IMR-90 (cell line): Measurements from ENCODE around the gene CEP128. TPM values are rescaled to one million over a fixed set of nuclear protein-coding genes. Genes with fewer than 3 reads are reported as not detected.

Experiments
- ATAC-seq: fragments of 200-7000 bp; cut with Tn5 transposase; 2 replicates; pipeline ENCODE4 v1.9.1; 2020; ENCODE audit warnings: low read depth, mild to moderate bottlenecking, moderate library complexity
- BruUV-seq: library from RNA; stranded (reverse); fragments of 400-500 nt; replicated peaks from 2 replicates; lab custom pipeline; 2021; lab: Mats Ljungman, UMichigan
- CTCF ChIA-PET: fragments of 300-600 bp; formaldehyde crosslinking; extraction: SDS; loops from one replicate; lab custom pipeline; 2021; ENCODE audit warnings: antibody characterized with exemption; lab: Yijun Ruan, JAX
- POLR2A ChIA-PET: fragments of 300-600 bp; sonication (Branson Sonifier 250); formaldehyde crosslinking; loops from one replicate; lab custom pipeline; 2022; ENCODE audit warnings: antibody characterized with exemption; ENCODE audit not compliant: unreplicated experiment; lab: Charles Lee
- DNase-seq: peaks from one replicate; pipeline ENCODE4 v3.0.0; 2013
- H2AFZ ChIP-seq: replicated peaks from 2 replicates; pipeline ENCODE3; 2013; ENCODE audit warnings: low read length, mild to moderate bottlenecking; ENCODE audit not compliant: poor library complexity
- H2AK5ac ChIP-seq: 2 replicates; pipeline ENCODE4 v1.6.1; 2013; ENCODE audit warnings: low read depth, low read length, inconsistent platforms
- H2AK9ac ChIP-seq: replicated peaks from 2 replicates; pipeline ENCODE3; 2013; ENCODE audit warnings: mild to moderate bottlenecking, low read depth, low read length, moderate library complexity; ENCODE audit not compliant: poor library complexity
- H2BK120ac ChIP-seq: 2 replicates; pipeline ENCODE4 v1.6.1; 2013; ENCODE audit warnings: low read depth, low read length, inconsistent platforms
- H2BK15ac ChIP-seq: 3 replicates; pipeline ENCODE4 v1.6.1; 2013; ENCODE audit warnings: low read depth, low read length, inconsistent platforms
- H2BK20ac ChIP-seq: 2 replicates; pipeline ENCODE4 v1.6.1; 2013; ENCODE audit warnings: low read depth, mild to moderate bottlenecking, inconsistent platforms, low read length, moderate library complexity
- H2BK5ac ChIP-seq: 2 replicates; pipeline ENCODE4 v1.6.1; 2013; ENCODE audit warnings: mild to moderate bottlenecking, low read depth, low read length, inconsistent platforms; ENCODE audit not compliant: poor library complexity, severe bottlenecking
- H3K14ac ChIP-seq: replicated peaks from 2 replicates; pipeline ENCODE4 v1.6.1; 2013; ENCODE audit warnings: low read depth, low read length, inconsistent platforms
- H3K18ac ChIP-seq: 2 replicates; pipeline ENCODE4 v1.6.1; 2013; ENCODE audit warnings: low read depth, low read length, control low read depth
- H3K23ac ChIP-seq: 2 replicates; pipeline ENCODE4 v1.6.1; 2013; ENCODE audit warnings: low read depth, low read length, inconsistent platforms
- H3K27ac ChIP-seq: 2 replicates; pipeline ENCODE4 v1.5.1; 2013; ENCODE audit warnings: mild to moderate bottlenecking, control low read depth, low read length; ENCODE audit not compliant: insufficient read depth
- H3K27me3 ChIP-seq: 2 replicates; pipeline ENCODE4 v1.6.1; 2013; ENCODE audit warnings: low read length; ENCODE audit not compliant: control insufficient read depth, insufficient read depth
- H3K36me3 ChIP-seq: 2 replicates; pipeline ENCODE4 v1.6.1; 2013; ENCODE audit warnings: low read length, mixed read lengths; ENCODE audit not compliant: control insufficient read depth, insufficient read depth
- H3K4ac ChIP-seq: 2 replicates; pipeline ENCODE4 v1.6.1; 2013; ENCODE audit warnings: low read depth, low read length, inconsistent platforms
- H3K4me1 ChIP-seq: 2 replicates; pipeline ENCODE4 v1.6.1; 2013; ENCODE audit warnings: low read length, mixed read lengths; ENCODE audit not compliant: control insufficient read depth, insufficient read depth
- H3K4me2 ChIP-seq: 2 replicates; pipeline ENCODE4 v1.6.1; 2013; ENCODE audit warnings: low read depth, mild to moderate bottlenecking, control low read depth, low read length, moderate library complexity
- H3K4me3 ChIP-seq: 2 replicates; pipeline ENCODE4 v1.5.1; 2013; ENCODE audit warnings: low read depth, mild to moderate bottlenecking, control low read depth, low read length, moderate library complexity; ENCODE audit not compliant: insufficient read depth
- H3K56ac ChIP-seq: 2 replicates; pipeline ENCODE4 v1.6.1; 2013; ENCODE audit warnings: low read length, inconsistent platforms; ENCODE audit not compliant: insufficient read depth; ENCODE audit errors: extremely low read depth
- H3K79me1 ChIP-seq, 2 experiments: 2 replicates each; pipeline ENCODE4 v1.6.1; 2013; ENCODE audit warnings: low read length in 2 of 2, inconsistent platforms in 1 of 2, low read depth in 1 of 2
- H3K9ac ChIP-seq: 2 replicates; pipeline ENCODE4 v1.6.1; 2013; ENCODE audit warnings: low read depth, low read length, control low read depth
- H3K9me1 ChIP-seq: 2 replicates; pipeline ENCODE4 v1.6.1; 2013; ENCODE audit warnings: low read length, inconsistent platforms; ENCODE audit not compliant: insufficient read depth
- H3K9me3 ChIP-seq: 2 replicates; pipeline ENCODE4 v1.6.1; 2013; ENCODE audit warnings: low read length; ENCODE audit not compliant: control insufficient read depth, insufficient read depth
- H4K20me1 ChIP-seq: 2 replicates; pipeline ENCODE4 v1.6.1; 2013; ENCODE audit warnings: low read length, inconsistent platforms; ENCODE audit not compliant: insufficient read depth
- H4K5ac ChIP-seq: 2 replicates; pipeline ENCODE4 v1.6.1; 2013; ENCODE audit warnings: mild to moderate bottlenecking, low read depth, low read length, control low read depth
- H4K8ac ChIP-seq, 2 experiments: 2 replicates each; pipeline ENCODE4 v1.6.1; 2013; ENCODE audit warnings: low read depth in 2 of 2, low read length in 2 of 2, control low read depth in 1 of 2, inconsistent platforms in 1 of 2
- H4K91ac ChIP-seq: 2 replicates; pipeline ENCODE4 v1.6.1; 2013; ENCODE audit warnings: low read depth, low read length, inconsistent platforms; ENCODE audit not compliant: insufficient read depth
- BHLHE40 ChIP-seq: fragments of 150-350 bp; IDR thresholded peaks from 2 replicates; pipeline ENCODE4 v1.6.1; 2016; ENCODE audit warnings: mild to moderate bottlenecking, low read depth, low read length
- CEBPB ChIP-seq: IDR thresholded peaks from 2 replicates; pipeline ENCODE4 v1.6.1; 2012; ENCODE audit warnings: low read depth, low read length, improper control_type of control experiment
- CHD1 ChIP-seq: IDR thresholded peaks from 2 replicates; pipeline ENCODE4 v1.6.1; 2012; ENCODE audit warnings: low read depth, low read length, improper control_type of control experiment
- FOS ChIP-seq: fragments of 150-350 bp; IDR thresholded peaks from 2 replicates; pipeline ENCODE4 v1.6.1; 2016; ENCODE audit warnings: low read depth, low read length
- MAFK ChIP-seq: IDR thresholded peaks from 2 replicates; pipeline ENCODE4 v1.6.1; 2012; ENCODE audit warnings: low read depth, low read length, improper control_type of control experiment
- MXI1 ChIP-seq: IDR thresholded peaks from 2 replicates; pipeline ENCODE4 v1.6.1; 2012; ENCODE audit warnings: low read depth, mild to moderate bottlenecking, low read length, moderate library complexity, borderline replicate concordance
- NFE2L2 ChIP-seq: fragments of 150-350 bp; IDR thresholded peaks from 2 replicates; pipeline ENCODE4 v1.6.1; 2016; ENCODE audit warnings: low read depth, mild to moderate bottlenecking, low read length
- POLR2A ChIP-seq: IDR thresholded peaks from 2 replicates; pipeline ENCODE4 v1.6.1; 2012; ENCODE audit warnings: mild to moderate bottlenecking, low read depth, low read length
- RAD21 ChIP-seq: IDR thresholded peaks from 2 replicates; pipeline ENCODE4 v1.6.1; 2012; ENCODE audit warnings: low read length, improper control_type of control experiment
- RCOR1 ChIP-seq: IDR thresholded peaks from 2 replicates; pipeline ENCODE4 v1.6.1; 2012; ENCODE audit warnings: mild to moderate bottlenecking, low read length, improper control_type of control experiment; ENCODE audit not compliant: insufficient replicate concordance
- RFX5 ChIP-seq: IDR thresholded peaks from 2 replicates; pipeline ENCODE4 v1.8.0; 2012; ENCODE audit warnings: low read depth, mild to moderate bottlenecking, low read length, moderate library complexity
- SMC3 ChIP-seq: fragments of 150-350 bp; IDR thresholded peaks from 2 replicates; pipeline ENCODE4 v1.6.1; 2016; ENCODE audit warnings: low read depth, mild to moderate bottlenecking, antibody characterized with exemption, low read length, moderate library complexity
- WGBS, 2 experiments: methylation state at CpG; one replicate each; pipeline versions ENCODE4 v1.1.5 to v1.1.7; 2013; ENCODE audit warnings: missing lambda C conversion rate in 2 of 2; ENCODE audit not compliant: insufficient read length in 1 of 2; ENCODE audit errors: extremely low coverage in 2 of 2; 5-methylcytosine and 5-hydroxymethylcytosine counted together
- dilution Hi-C: fragments of 300-500 bp; cut with HindIII; formaldehyde crosslinking; loops from one replicate; pipeline ENCODE4 v1.14.3; 2018; ENCODE audit warnings: low sequenced_read_pairs; ENCODE audit not compliant: unreplicated experiment
- in situ Hi-C: fragments of 300-500 bp; cut with MboI; formaldehyde crosslinking; loops from 3 replicates; pipeline ENCODE4 v1.14.3; 2019; ENCODE audit warnings: low sequenced_read_pairs, inconsistent platforms, mixed read lengths
- intact Hi-C: fragments of 100-400 bp; cut with micrococcal nuclease; formaldehyde crosslinking; loops from 2 replicates; pipeline ENCODE4 v1.10.0; 2022
- polyA plus RNA-seq, 3 experiments: library from polyadenylated mRNA; depleted of rRNA; stranded (reverse); fragments of >200 nt; gene quantifications; 2 replicates each; pipeline ENCODE4 v1.2.3, GENCODE V29; 2012; ENCODE audit warnings: low replicate concordance in 1 of 3
- total RNA-seq: library from RNA; depleted of rRNA; stranded (reverse); fragments of >200 nt; gene quantifications from 2 replicates; pipeline ENCODE4 v1.2.3, GENCODE V29; 2012
- TF ChIP-seq, protein P1 (sequence below): fragments of 150-350 bp; IDR thresholded peaks from 2 replicates; pipeline ENCODE4 v1.6.1; 2016; ENCODE audit warnings: low read depth, mild to moderate bottlenecking, low read length, moderate library complexity, borderline replicate concordance
- TF ChIP-seq, protein P2 (sequence below): fragments of 150-350 bp; IDR thresholded peaks from 2 replicates; pipeline ENCODE4 v1.6.1; 2017; ENCODE audit warnings: mild to moderate bottlenecking, antibody characterized with exemption, low read length, low read depth
- TF ChIP-seq, protein P3 (sequence below): conservative IDR thresholded peaks from 2 replicates; pipeline ENCODE4 v1.5.1; 2012; ENCODE audit warnings: mild to moderate bottlenecking, low read depth, low read length, improper control_type of control experiment

The CEP128 gene
- total and polyA plus RNA-seq, 2 of the 4 experiments (the other 2 are of a cell fraction): 1.9 to 5.7 TPM

DNA sequence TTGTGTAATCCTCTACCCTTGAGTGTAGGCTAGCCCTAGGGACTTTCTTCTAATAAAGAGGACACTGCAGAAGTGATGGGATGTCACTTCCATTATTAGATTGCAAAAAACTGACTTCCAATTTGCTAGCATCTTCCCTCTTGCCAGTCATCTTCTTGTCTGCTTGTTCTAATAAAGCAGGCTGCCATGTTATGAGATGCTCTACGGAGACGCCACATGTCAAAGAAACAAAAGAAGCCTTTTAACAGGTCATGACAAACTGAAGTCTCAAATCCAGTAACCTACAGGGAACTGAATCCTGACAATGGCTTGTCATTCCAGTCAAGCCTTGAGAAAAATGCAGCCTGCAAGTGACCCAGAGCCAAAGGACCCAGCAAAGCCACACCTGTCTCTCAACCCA, 76.0 kb downstream of the CEP128 start:
- dilution Hi-C loops: no loop called here
- ChIA-PET CTCF (no interaction called here), POLR2A (no interaction called here)
- no CpG with 5 or more reads among the region's 2 CpGs for WGBS, 2 experiments
- no peak overlapping the region for H3K56ac ChIP-seq
- H4K5ac ChIP-seq: no peak overlapping the region
- in situ Hi-C loops: loop anchor here (25.0 kb wide), 2 partner anchors 1603 to 1903 kb away; no protein-coding TSS in a partner anchor
- H2AK5ac ChIP-seq: no peak overlapping the region
- H2AFZ ChIP-seq: no peak overlapping the region
- H4K20me1 ChIP-seq: no peaks in the 10 kb centered on the region
- no peak overlapping the region for H3K4me3 ChIP-seq
- no peak overlapping the region for H3K4me2 ChIP-seq
- no peak overlapping the region for H3K27ac ChIP-seq
- no peak overlapping the region for H2BK15ac ChIP-seq
- no peak overlapping the region for H3K4ac ChIP-seq
- H3K9me1 ChIP-seq: no peaks in the 10 kb centered on the region
- H3K36me3 ChIP-seq: no peaks in the 10 kb centered on the region
- no peaks in the 10 kb centered on the region for H3K4me1 ChIP-seq
- no peak overlapping the region for H3K23ac ChIP-seq
- H2BK5ac ChIP-seq: no peak overlapping the region
- H3K9me3 ChIP-seq: peaks cover 9% of the 10 kb centered on the region
- TF ChIP-seq RCOR1: no peak
- no peak for TF ChIP-seq BHLHE40
- TF ChIP-seq NFE2L2: no peak
- no peak for TF ChIP-seq CEBPB
- no peak for TF ChIP-seq MAFK
- TF ChIP-seq SMC3: no peak
- TF ChIP-seq FOS: no peak
- TF ChIP-seq MXI1: no peak
- no peak for TF ChIP-seq RFX5
- TF ChIP-seq, protein P1, sequence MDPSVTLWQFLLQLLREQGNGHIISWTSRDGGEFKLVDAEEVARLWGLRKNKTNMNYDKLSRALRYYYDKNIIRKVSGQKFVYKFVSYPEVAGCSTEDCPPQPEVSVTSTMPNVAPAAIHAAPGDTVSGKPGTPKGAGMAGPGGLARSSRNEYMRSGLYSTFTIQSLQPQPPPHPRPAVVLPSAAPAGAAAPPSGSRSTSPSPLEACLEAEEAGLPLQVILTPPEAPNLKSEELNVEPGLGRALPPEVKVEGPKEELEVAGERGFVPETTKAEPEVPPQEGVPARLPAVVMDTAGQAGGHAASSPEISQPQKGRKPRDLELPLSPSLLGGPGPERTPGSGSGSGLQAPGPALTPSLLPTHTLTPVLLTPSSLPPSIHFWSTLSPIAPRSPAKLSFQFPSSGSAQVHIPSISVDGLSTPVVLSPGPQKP: no peak
- TF ChIP-seq, protein P2, sequence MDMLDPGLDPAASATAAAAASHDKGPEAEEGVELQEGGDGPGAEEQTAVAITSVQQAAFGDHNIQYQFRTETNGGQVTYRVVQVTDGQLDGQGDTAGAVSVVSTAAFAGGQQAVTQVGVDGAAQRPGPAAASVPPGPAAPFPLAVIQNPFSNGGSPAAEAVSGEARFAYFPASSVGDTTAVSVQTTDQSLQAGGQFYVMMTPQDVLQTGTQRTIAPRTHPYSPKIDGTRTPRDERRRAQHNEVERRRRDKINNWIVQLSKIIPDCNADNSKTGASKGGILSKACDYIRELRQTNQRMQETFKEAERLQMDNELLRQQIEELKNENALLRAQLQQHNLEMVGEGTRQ: no peak
- no peak for TF ChIP-seq CHD1
- TF ChIP-seq RAD21: no peak
- TF ChIP-seq POLR2A: no peak
- TF ChIP-seq, protein P3, sequence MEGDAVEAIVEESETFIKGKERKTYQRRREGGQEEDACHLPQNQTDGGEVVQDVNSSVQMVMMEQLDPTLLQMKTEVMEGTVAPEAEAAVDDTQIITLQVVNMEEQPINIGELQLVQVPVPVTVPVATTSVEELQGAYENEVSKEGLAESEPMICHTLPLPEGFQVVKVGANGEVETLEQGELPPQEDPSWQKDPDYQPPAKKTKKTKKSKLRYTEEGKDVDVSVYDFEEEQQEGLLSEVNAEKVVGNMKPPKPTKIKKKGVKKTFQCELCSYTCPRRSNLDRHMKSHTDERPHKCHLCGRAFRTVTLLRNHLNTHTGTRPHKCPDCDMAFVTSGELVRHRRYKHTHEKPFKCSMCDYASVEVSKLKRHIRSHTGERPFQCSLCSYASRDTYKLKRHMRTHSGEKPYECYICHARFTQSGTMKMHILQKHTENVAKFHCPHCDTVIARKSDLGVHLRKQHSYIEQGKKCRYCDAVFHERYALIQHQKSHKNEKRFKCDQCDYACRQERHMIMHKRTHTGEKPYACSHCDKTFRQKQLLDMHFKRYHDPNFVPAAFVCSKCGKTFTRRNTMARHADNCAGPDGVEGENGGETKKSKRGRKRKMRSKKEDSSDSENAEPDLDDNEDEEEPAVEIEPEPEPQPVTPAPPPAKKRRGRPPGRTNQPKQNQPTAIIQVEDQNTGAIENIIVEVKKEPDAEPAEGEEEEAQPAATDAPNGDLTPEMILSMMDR: no peak
- ATAC-seq (no peak), DNase-seq (no peak)
- no peak overlapping the region for H4K91ac ChIP-seq
- intact Hi-C loops: no loop called here
- H3K14ac ChIP-seq: no peak overlapping the region
- no peak overlapping the region for H2AK9ac ChIP-seq
- no peak overlapping the region for H3K9ac ChIP-seq
- H3K27me3 ChIP-seq: no peaks in the 10 kb centered on the region
- no TSS peak for BruUV-seq
- no peak overlapping the region for H2BK20ac ChIP-seq
- H2BK120ac ChIP-seq: no peak overlapping the region
- H3K18ac ChIP-seq: no peak overlapping the region
- H4K8ac ChIP-seq: no peak overlapping the region
- no peaks in the 10 kb centered on the region; a peak in 1 of 4 replicates for H3K79me1 ChIP-seq
